Left kidney (tissue), 1 donor: Measurements from ENCODE around the gene RBPJ. TPM values are rescaled to one million over a fixed set of nuclear protein-coding genes. Genes with fewer than 3 reads are reported as not detected.

Experiments
- polyA plus RNA-seq: library from polyadenylated mRNA; unstranded; fragments of 120-200 nt; gene quantifications from one replicate; pipeline ENCODE4 v1.2.1, GENCODE V29; 2013; ENCODE audit not compliant: insufficient read length

The RBPJ gene
- polyA plus RNA-seq, 1 donor: 89.3 TPM

Other genes starting within 250 kb of the RBPJ start
- gene CCKAR, start 169.5 kb downstream of the RBPJ start, polyA plus RNA-seq: 0.10 TPM